ENCODE measurements around the gene UMODL1. TPM values are rescaled to one million over a fixed set of nuclear protein-coding genes. Genes with fewer than 3 reads are reported as not detected.

Gene UMODL1
- total RNA-seq, 2 experiments from 2014 or later = 0.42 to 0.49 TPM

DNA sequence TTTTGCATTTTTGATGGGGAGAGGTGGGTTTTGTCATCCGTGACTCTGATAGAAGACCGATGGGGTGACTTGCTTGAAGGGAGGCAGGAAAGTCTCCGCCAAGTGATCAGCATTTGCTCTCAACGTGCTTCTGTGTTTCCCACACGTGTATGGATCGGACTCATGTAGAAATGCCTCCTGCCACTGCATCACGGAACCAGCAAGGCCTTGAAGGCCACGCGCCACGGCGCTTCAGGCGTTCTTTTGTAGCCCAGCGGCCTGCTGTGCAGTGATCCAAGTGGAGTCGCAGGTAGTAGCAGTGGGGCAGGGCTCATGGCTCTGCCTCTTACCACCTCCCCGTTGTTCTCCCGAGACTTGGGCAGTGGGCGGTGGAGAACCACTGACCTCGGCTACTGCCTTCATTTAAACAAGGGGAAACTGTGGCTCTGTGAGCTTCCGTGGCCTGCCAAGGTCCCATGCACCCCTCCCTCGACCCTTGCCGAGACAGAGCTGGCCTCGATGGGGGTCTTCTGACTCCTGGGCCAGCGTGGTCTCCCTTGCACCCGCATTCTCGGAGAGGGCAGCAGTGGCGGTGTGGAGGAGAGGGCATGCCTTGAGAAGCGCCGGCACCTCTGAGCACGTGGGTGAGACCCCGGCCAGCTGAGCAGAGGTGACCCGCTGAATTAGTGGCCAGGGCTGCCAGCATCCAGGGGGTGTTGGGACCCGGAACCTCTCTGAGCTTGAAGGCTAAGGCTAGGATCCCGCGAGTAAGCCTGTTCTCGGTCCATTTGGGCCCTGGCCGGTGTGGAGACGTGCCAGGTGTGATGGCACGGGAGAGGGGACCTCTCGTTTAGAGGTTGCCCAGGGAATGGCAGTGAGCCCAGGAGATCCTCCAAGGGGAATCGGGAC is 101.7 kb downstream of the UMODL1 start:
- intact Hi-C loops (cut with DNase I, micrococcal nuclease) = no loop called here

DNA sequence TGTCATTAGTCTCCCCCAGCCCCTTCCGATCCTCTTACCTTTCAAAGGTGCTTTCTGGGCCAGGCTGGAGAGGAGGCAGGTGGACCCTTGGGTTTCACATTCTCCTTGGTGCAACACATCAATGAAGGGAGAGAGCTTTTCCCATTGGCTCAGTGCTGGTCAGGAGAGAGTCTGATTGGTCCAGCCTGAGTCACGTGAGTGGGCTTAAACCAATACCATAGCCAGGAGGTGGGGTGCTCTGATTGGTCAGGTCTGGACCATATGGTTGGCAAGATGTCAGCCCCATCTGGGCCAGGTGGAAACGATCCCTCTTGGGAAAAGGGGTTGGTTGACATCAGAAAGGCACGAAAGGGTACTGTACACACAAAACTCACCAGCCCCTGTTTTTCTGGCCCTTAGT is 103.1 kb downstream of the UMODL1 start:
- Histone ChIP-seq H3K4me3 (ENCODE audit: low read length) (no peak overlapping the region), H3K27me3 (ENCODE audit: control insufficient read depth in 1 of 2, insufficient read depth in 2 of 2, low read length in 2 of 2) (no peaks in the 10 kb centered on the region), H3K36me3 (ENCODE audit: insufficient read depth, low read length) (no peaks in the 10 kb centered on the region), H3K27ac (ENCODE audit: low read depth in 1 of 2, low read length in 2 of 2) (no peak overlapping the region), H3K4me1 (ENCODE audit: insufficient read depth, low read length) (no peaks in the 10 kb centered on the region), H3K9me3 (ENCODE audit: control insufficient read depth in 1 of 2, insufficient read depth in 1 of 2, low read length in 2 of 2) (no peaks in the 10 kb centered on the region)
- CTCF ChIA-PET = no interaction called here
- no peak for DNase-seq
- Mint-ChIP-seq H3K27ac (no peak overlapping the region), H3K36me3 (ENCODE audit: low read depth) (no peaks in the 10 kb centered on the region), H3K4me3 (no peak overlapping the region), H3K4me1 (ENCODE audit: low read depth) (peaks cover 5% of the 10 kb centered on the region), H3K27me3 (no peaks in the 10 kb centered on the region), H3K9me3 (no peaks in the 10 kb centered on the region)
- TF ChIP-seq, protein P1, sequence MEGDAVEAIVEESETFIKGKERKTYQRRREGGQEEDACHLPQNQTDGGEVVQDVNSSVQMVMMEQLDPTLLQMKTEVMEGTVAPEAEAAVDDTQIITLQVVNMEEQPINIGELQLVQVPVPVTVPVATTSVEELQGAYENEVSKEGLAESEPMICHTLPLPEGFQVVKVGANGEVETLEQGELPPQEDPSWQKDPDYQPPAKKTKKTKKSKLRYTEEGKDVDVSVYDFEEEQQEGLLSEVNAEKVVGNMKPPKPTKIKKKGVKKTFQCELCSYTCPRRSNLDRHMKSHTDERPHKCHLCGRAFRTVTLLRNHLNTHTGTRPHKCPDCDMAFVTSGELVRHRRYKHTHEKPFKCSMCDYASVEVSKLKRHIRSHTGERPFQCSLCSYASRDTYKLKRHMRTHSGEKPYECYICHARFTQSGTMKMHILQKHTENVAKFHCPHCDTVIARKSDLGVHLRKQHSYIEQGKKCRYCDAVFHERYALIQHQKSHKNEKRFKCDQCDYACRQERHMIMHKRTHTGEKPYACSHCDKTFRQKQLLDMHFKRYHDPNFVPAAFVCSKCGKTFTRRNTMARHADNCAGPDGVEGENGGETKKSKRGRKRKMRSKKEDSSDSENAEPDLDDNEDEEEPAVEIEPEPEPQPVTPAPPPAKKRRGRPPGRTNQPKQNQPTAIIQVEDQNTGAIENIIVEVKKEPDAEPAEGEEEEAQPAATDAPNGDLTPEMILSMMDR (IDR thresholded peaks at IDR 0.05) = no peak
- POLR2A ChIA-PET = no interaction called here
- ATAC-seq (ENCODE audit: poor library complexity) = no peak
- intact Hi-C loops (cut with DNase I, micrococcal nuclease) = no loop called here

More for the DNA sequence above, 101.7 kb downstream of the UMODL1 start:
- DNase-seq (no peak), ATAC-seq (ENCODE audit: poor library complexity) (no peak)
- Histone ChIP-seq H3K27me3 (ENCODE audit: control insufficient read depth in 1 of 2, insufficient read depth in 2 of 2, low read length in 2 of 2) (no peaks in the 10 kb centered on the region), H3K4me3 (ENCODE audit: low read length) (no peak overlapping the region), H3K36me3 (ENCODE audit: insufficient read depth, low read length) (no peaks in the 10 kb centered on the region), H3K4me1 (ENCODE audit: insufficient read depth, low read length) (no peaks in the 10 kb centered on the region), H3K9me3 (ENCODE audit: control insufficient read depth in 1 of 2, insufficient read depth in 1 of 2, low read length in 2 of 2) (no peaks in the 10 kb centered on the region), H3K27ac (ENCODE audit: low read depth in 1 of 2, low read length in 2 of 2) (no peak overlapping the region)
- Mint-ChIP-seq H3K9me3 (no peaks in the 10 kb centered on the region), H3K27ac (no peak overlapping the region), H3K36me3 (ENCODE audit: low read depth) (no peaks in the 10 kb centered on the region), H3K4me3 (no peak overlapping the region), H3K27me3 (no peaks in the 10 kb centered on the region), H3K4me1 (ENCODE audit: low read depth) (peaks cover 5% of the 10 kb centered on the region)
- POLR2A ChIA-PET = interaction anchor here (0.6 kb wide), 1 partner anchor 239 kb away, joined by 3 read pairs; no protein-coding TSS in a partner anchor
- TF ChIP-seq, protein P1 (IDR thresholded peaks at IDR 0.05) = no peak
- CTCF ChIA-PET = interaction anchor here (1.7 kb wide), 1 partner anchor 86 kb away, joined by 8 read pairs; no protein-coding TSS in a partner anchor

DNA sequence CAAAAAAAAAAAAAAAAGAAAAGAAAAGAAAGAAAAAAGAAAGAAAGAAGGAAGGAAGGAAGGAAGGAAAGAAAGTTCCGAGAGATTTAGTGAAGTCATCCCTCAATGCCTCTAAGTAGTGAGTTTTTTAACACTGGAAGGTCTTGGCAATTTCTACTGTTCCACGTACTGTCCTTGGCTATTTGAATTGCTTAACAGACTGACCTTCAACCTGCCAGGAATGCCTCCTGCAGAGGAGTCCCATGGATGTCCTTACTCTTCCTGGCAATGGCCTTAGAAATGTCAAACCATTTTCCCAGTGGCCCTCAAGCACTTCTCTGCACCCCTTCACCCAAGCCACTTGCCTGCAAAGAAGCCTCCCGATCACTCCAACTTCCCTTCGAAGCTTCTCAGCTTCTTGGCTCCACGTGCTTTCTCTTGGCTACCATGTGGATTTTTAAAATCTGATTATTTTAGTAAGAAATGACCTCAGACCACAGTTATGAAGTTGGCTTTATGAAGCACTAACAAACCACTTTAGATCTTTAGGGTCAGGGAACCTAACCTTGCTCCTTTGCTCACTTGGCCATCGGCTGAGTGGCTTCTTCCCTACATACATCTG is 104.1 kb downstream of the UMODL1 start:
- H3K9me3 ChIP-seq (ENCODE audit: control insufficient read depth in 1 of 2, insufficient read depth in 1 of 2, low read length in 2 of 2) = no peaks in the 10 kb centered on the region
- intact Hi-C loops (cut with DNase I, micrococcal nuclease) = no loop called here
- ChIA-PET POLR2A (no interaction called here), CTCF (no interaction called here)
- H3K36me3 Mint-ChIP-seq (ENCODE audit: low read depth) = no peaks in the 10 kb centered on the region
- TF ChIP-seq, protein P1 (IDR thresholded peaks at IDR 0.05) = no peak
- H3K27ac ChIP-seq (ENCODE audit: low read depth in 1 of 2, low read length in 2 of 2) = no peak overlapping the region
- no peak for ATAC-seq (ENCODE audit: poor library complexity)
- peaks cover under 1% of the 10 kb centered on the region for H3K4me1 Mint-ChIP-seq (ENCODE audit: low read depth)
- H3K27me3 Mint-ChIP-seq = no peaks in the 10 kb centered on the region
- no peaks in the 10 kb centered on the region for H3K4me1 ChIP-seq (ENCODE audit: insufficient read depth, low read length)
- H3K4me3 ChIP-seq (ENCODE audit: low read length) = no peak overlapping the region
- no peak overlapping the region for H3K27ac Mint-ChIP-seq
- no peak for DNase-seq
- H3K27me3 ChIP-seq (ENCODE audit: control insufficient read depth in 1 of 2, insufficient read depth in 2 of 2, low read length in 2 of 2) = no peaks in the 10 kb centered on the region
- no peak overlapping the region for H3K4me3 Mint-ChIP-seq
- no peaks in the 10 kb centered on the region for H3K9me3 Mint-ChIP-seq
- no peaks in the 10 kb centered on the region for H3K36me3 ChIP-seq (ENCODE audit: insufficient read depth, low read length)

All from CD4-positive, alpha-beta T cell (primary cell).